Spleen (tissue), 11 donors: Measurements from ENCODE around the gene CPA5. TPM values are rescaled to one million over a fixed set of nuclear protein-coding genes. Genes with fewer than 3 reads are reported as not detected.

ENCODE experiments used
- DNase-seq: peaks from one replicate; pipeline ENCODE4 v3.0.0-alpha.2; 2020
- H3K27ac ChIP-seq, 8 donors: fragments of 200-600 bp; sonication (generic) in 7 of 8; 1 replicate in 4 of 8; 2 replicates in 4 of 8; pipeline versions ENCODE4 v1.5.0 to v1.8.0; 2016 to 2021; ENCODE audit warnings: inconsistent platforms in 4 of 8, mild to moderate bottlenecking in 4 of 8, moderate library complexity in 1 of 8
- H3K27me3 ChIP-seq, 7 donors: fragments of 200-600 bp; sonication (generic) in 6 of 7; replicated peaks in 1 of 7; 1 replicate in 4 of 7; 2 replicates in 3 of 7; pipeline versions ENCODE4 v1.5.0 to v1.8.0; 2016 to 2021; ENCODE audit warnings: inconsistent platforms in 3 of 7, mild to moderate bottlenecking in 1 of 7
- H3K36me3 ChIP-seq, 6 donors: fragments of 200-600 bp; sonication (generic) in 5 of 6; 1 replicate in 4 of 6; 2 replicates in 2 of 6; pipeline versions ENCODE4 v1.5.0 to v1.8.0; 2016 to 2021; ENCODE audit warnings: inconsistent platforms in 2 of 6
- H3K4me1 ChIP-seq, 6 donors: fragments of 200-600 bp; sonication (generic) in 5 of 6; 1 replicate in 3 of 6; 2 replicates in 3 of 6; pipeline versions ENCODE4 v1.5.0 to v1.8.0; 2016 to 2021; ENCODE audit warnings: inconsistent platforms in 3 of 6
- H3K4me3 ChIP-seq, 8 donors: fragments of 200-600 bp; sonication (generic) in 7 of 8; 1 replicate in 4 of 8; 2 replicates in 4 of 8; pipeline versions ENCODE4 v1.5.0 to v1.8.0; 2016 to 2021; ENCODE audit warnings: inconsistent platforms in 4 of 8, mild to moderate bottlenecking in 4 of 8, moderate library complexity in 2 of 8
- H3K9me3 ChIP-seq, 8 donors: fragments of 200-600 bp; sonication (generic) in 7 of 8; 1 replicate in 4 of 8; 2 replicates in 4 of 8; pipeline versions ENCODE4 v1.5.0 to v1.8.0; 2016 to 2021; ENCODE audit warnings: inconsistent platforms in 4 of 8
- POLR2A ChIP-seq, 3 donors: fragments of 450-650 bp; IDR thresholded peaks; one replicate each; pipeline ENCODE4 v1.5.1; 2017; ENCODE audit warnings: antibody characterized with exemption in 3 of 3, mild to moderate bottlenecking in 1 of 3
- POLR2AphosphoS5 ChIP-seq, 3 donors: sonication (generic); formaldehyde crosslinking; IDR thresholded peaks; one replicate each; pipeline ENCODE4 v1.5.1; 2017; ENCODE audit warnings: antibody characterized with exemption in 3 of 3
- WGBS, 5 donors: extraction: QIAGEN DNeasy Blood & Tissue Kit in 3 of 5; methylation state at CpG; one replicate each; pipeline versions ENCODE4 v1.1.5 to v1.1.7; 2013 to 2018; 5-methylcytosine and 5-hydroxymethylcytosine counted together
- intact Hi-C: fragments of 100-400 bp; cut with DNase I; formaldehyde crosslinking; loops from one replicate; pipeline ENCODE4 v1.15.0; 2023; ENCODE audit warnings: low total_unique reads
- polyA plus RNA-seq, 3 donors: library from polyadenylated mRNA; stranded (reverse); fragments of 200-250 nt; gene quantifications; one replicate each; pipeline ENCODE4 v1.2.1, GENCODE V29; 2013
- total RNA-seq, 7 donors: library from RNA; depleted of rRNA in 3 of 7; stranded (reverse); fragments of >200 nt in 3 of 7; fragmentation: NEBNext Ultra II Directional in 4 of 7; extraction: Animal tissue kit (Norgen Biotek cat#: 25700) in 4 of 7; gene quantifications; one replicate each; pipeline versions ENCODE4 v1.1.0 to v1.2.1, GENCODE V29; 2016 to 2021
- TF ChIP-seq, protein P1 (sequence below), 11 experiments: fragments of 200-600 bp in 7 of 11; fragments of 450-650 bp in 4 of 11; sonication (generic) in 4 of 11; IDR thresholded peaks in 8 of 11; conservative IDR thresholded peaks in 3 of 11; 1 replicate in 7 of 11; 2 replicates in 4 of 11; pipeline versions ENCODE4 v1.4.0 to v1.8.0; 2016 to 2021; ENCODE audit warnings: antibody characterized with exemption in 11 of 11, inconsistent platforms in 4 of 11, mild to moderate bottlenecking in 1 of 11
- donor health status: healthy with polysubstance abuse.
- donor health status: DM: no; HTN: no; CAD: no; lungs with moderate emphysema.
- donor health status: DM: no; HTN: no; CAD: no.
- donor health status: Bipolar disorder and iron deficiency.
- donor health status: healthy.
- donor health status: DM: no; HTN: no; CAD: no.
- donor health status: DM: yes; HTN: yes; CAD: no.

The CPA5 gene
- total and polyA plus RNA-seq, 10 donors, result 0.26 to 3.6 (median 0.45) TPM; not detected in 6

GRCh38 chr7:130397051-130397757, 52.6 kb downstream of the CPA5 start:
- H3K9me3 ChIP-seq, result no peaks in the 10 kb centered on the region
- no peak for DNase-seq
- H3K27me3 ChIP-seq, result no peaks in the 10 kb centered on the region
- H3K27ac ChIP-seq, result no peak overlapping the region
- H3K36me3 ChIP-seq, result peaks cover 0 to 22% (median 3%) of the 10 kb centered on the region in 6 donors
- intact Hi-C loops, result no loop called here
- no peak overlapping the region for H3K4me3 ChIP-seq
- WGBS, 5 donors, result 88 to 95% (median 91%) methylated on average over 7 of the region's 7 CpGs
- TF ChIP-seq POLR2AphosphoS5 (IDR thresholded peaks at IDR 0.05) (no peak), POLR2A (IDR thresholded peaks at IDR 0.05) (no peak)
- TF ChIP-seq, protein P1, sequence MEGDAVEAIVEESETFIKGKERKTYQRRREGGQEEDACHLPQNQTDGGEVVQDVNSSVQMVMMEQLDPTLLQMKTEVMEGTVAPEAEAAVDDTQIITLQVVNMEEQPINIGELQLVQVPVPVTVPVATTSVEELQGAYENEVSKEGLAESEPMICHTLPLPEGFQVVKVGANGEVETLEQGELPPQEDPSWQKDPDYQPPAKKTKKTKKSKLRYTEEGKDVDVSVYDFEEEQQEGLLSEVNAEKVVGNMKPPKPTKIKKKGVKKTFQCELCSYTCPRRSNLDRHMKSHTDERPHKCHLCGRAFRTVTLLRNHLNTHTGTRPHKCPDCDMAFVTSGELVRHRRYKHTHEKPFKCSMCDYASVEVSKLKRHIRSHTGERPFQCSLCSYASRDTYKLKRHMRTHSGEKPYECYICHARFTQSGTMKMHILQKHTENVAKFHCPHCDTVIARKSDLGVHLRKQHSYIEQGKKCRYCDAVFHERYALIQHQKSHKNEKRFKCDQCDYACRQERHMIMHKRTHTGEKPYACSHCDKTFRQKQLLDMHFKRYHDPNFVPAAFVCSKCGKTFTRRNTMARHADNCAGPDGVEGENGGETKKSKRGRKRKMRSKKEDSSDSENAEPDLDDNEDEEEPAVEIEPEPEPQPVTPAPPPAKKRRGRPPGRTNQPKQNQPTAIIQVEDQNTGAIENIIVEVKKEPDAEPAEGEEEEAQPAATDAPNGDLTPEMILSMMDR (IDR thresholded peaks at IDR 0.05 in 8 of 11, conservative IDR thresholded peaks at IDR 0.05 in 3 of 11), result no peak
- peaks cover 0 to 21% (median 9%) of the 10 kb centered on the region in 6 donors for H3K4me1 ChIP-seq

DNA sequence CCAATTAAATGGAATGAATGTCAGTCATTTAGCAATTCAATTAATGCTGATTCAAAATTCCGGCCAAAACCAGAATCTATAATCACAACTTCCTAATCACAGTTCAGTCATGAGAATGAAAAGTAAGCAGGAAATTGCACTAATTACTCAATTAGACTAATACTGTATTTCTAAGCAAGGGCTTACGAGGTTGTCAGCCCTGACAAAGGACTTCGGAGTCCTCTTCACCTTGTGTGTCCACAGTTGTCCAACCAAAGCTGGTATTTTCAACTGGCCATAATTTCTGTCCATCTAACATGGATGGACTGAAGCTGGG, 53.1 kb downstream of the CPA5 start:
- H3K4me3 ChIP-seq, result no peak overlapping the region
- H3K27ac ChIP-seq, result no peak overlapping the region
- intact Hi-C loops, result no loop called here
- peaks cover 0 to 27% (median 3%) of the 10 kb centered on the region in 6 donors for H3K36me3 ChIP-seq
- H3K4me1 ChIP-seq, result peaks cover 0 to 21% (median 9%) of the 10 kb centered on the region in 6 donors
- 64 to 89% (median 85%) methylated on average over 3 of the region's 3 CpGs for WGBS, 5 donors
- H3K27me3 ChIP-seq, result no peaks in the 10 kb centered on the region
- TF ChIP-seq POLR2A (IDR thresholded peaks at IDR 0.05) (no peak), POLR2AphosphoS5 (IDR thresholded peaks at IDR 0.05) (no peak)
- TF ChIP-seq, protein P1 (IDR thresholded peaks at IDR 0.05 in 8 of 11, conservative IDR thresholded peaks at IDR 0.05 in 3 of 11), result no peak
- H3K9me3 ChIP-seq, result no peaks in the 10 kb centered on the region
- no peak for DNase-seq

GRCh38 chr7:130398526-130399090, 54.0 kb downstream of the CPA5 start:
- Histone ChIP-seq H3K36me3 (peaks cover 0 to 33% (median 3%) of the 10 kb centered on the region in 6 donors), H3K27me3 (no peaks in the 10 kb centered on the region), H3K9me3 (no peaks in the 10 kb centered on the region), H3K27ac (no peak overlapping the region), H3K4me3 (no peak overlapping the region), H3K4me1 (peaks cover 0 to 15% (median 9%) of the 10 kb centered on the region in 6 donors)
- WGBS, 5 donors, result 51 to 69% (median 67%) methylated on average over 8 of the region's 8 CpGs
- intact Hi-C loops, result no loop called here
- TF ChIP-seq POLR2AphosphoS5 (IDR thresholded peaks at IDR 0.05) (no peak), POLR2A (IDR thresholded peaks at IDR 0.05) (no peak)
- TF ChIP-seq, protein P1 (IDR thresholded peaks at IDR 0.05 in 8 of 11, conservative IDR thresholded peaks at IDR 0.05 in 3 of 11), result no peak
- DNase-seq, result no peak

GRCh38 chr7:130400120-130400572, 55.5 kb downstream of the CPA5 start:
- H3K27me3 ChIP-seq, result no peaks in the 10 kb centered on the region
- H3K27ac ChIP-seq, result peak overlapping the region in 5 of 8 donors; percentile 3 to 34 (median 11)
- intact Hi-C loops, result no loop called here
- DNase-seq, result no peak
- no peak overlapping the region for H3K4me3 ChIP-seq
- TF ChIP-seq POLR2A (IDR thresholded peaks at IDR 0.05) (no peak), POLR2AphosphoS5 (IDR thresholded peaks at IDR 0.05) (no peak)
- TF ChIP-seq, protein P1 (IDR thresholded peaks at IDR 0.05 in 8 of 11, conservative IDR thresholded peaks at IDR 0.05 in 3 of 11), result no peak
- no peaks in the 10 kb centered on the region for H3K9me3 ChIP-seq
- H3K4me1 ChIP-seq, result no peaks in the 10 kb centered on the region
- peaks cover 0 to 33% (median 5%) of the 10 kb centered on the region in 6 donors for H3K36me3 ChIP-seq
- WGBS, 5 donors, result 77 to 86% (median 81%) methylated on average over 4 of the region's 4 CpGs
